ENCODE results near the gene RAPGEF2.
"Not testable (repeated sequence)": the region's sequence is repeated elsewhere in the genome, so short reads cannot be mapped to it uniquely, and the experiment has no call there.

The RAPGEF2 gene

GRCh38 chr4:159379064-159379463 lies 276.2 kb downstream of the RAPGEF2 start:
- not testable (repeated sequence) for DNase-seq

- DNase-seq, result no peak
These were observed 277.0 kb downstream of the RAPGEF2 start for GRCh38 chr4:159379836-159380235.

- DNase-seq, result peak in 1 of 2 experiments; percentile 29
These were observed 280.1 kb downstream of the RAPGEF2 start for GRCh38 chr4:159382856-159383561.

DNA sequence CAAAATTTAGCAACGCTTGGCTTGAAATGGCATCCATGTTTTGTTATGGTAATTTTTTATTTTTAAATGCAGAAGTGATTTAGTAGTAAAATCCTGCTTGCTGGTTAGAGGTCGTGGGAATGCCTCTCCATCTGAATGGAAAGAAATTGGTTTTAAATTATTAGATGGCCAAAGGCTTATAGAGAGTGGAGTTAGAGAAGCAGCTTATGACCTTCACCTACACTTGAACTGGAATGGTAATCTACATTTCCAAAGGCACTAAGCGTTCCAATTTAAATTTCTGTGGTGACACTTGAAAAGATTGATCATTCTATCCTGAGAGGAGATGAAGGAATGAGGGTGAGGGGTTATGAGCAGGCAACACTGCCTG lies 280.7 kb downstream of the RAPGEF2 start:
- DNase-seq, result no peak

- DNase-seq, result no peak
These were observed 281.1 kb downstream of the RAPGEF2 start for GRCh38 chr4:159384017-159384416.

DNA sequence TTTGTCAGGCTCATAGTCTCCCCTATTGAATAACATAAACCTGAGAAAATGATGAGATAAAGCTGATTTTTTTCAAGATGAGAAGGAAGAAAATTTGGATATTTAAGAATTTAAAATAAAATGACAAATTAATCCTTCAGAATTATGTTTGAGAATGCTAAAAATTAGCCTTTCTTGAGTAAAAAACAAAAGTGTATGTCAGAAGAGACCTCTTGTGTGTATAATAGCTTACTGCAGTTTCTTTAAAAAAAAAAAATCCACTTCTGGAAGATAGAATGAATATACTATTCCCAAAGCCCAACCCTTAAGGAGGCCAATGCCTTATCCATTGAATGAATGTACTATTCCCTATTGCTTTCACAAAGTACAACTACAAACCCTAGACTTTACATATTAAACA lies 281.8 kb downstream of the RAPGEF2 start:
- DNase-seq, result no peak

GRCh38 chr4:159386620-159387019 lies 283.7 kb downstream of the RAPGEF2 start:
- DNase-seq, result no peak

- DNase-seq, result no peak
These were observed 286.9 kb downstream of the RAPGEF2 start for GRCh38 chr4:159389756-159390155.

GRCh38 chr4:159390648-159391047 lies 287.8 kb downstream of the RAPGEF2 start:
- DNase-seq, result peak; percentile 56 to 76

- DNase-seq, result no peak
These were observed 292.8 kb downstream of the RAPGEF2 start for GRCh38 chr4:159395693-159396092.

DNA sequence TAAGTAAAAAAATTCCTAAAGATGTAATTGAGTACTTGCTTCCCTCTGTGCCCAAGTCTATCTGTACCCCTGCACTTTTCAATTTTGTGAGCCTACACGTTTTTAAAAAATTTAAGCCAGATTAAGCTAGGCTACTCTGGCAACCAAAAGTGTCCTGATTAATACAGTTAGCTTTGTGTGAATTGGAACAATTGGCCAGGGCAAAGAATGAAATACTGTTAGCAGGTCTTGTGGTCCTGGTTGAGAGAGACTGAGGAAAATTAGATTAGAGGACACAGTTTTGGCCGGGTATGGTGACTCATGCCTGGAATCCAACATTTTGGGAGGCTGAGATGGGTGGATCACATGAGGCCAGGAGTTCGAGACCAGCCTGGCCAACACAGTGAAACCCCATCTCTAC lies 293.3 kb downstream of the RAPGEF2 start:
- DNase-seq, result no peak

- no peak for DNase-seq
These were observed 295.4 kb downstream of the RAPGEF2 start for GRCh38 chr4:159398236-159398638.

GRCh38 chr4:159400558-159401225 lies 297.8 kb downstream of the RAPGEF2 start:
- DNase-seq, result no peak

DNA sequence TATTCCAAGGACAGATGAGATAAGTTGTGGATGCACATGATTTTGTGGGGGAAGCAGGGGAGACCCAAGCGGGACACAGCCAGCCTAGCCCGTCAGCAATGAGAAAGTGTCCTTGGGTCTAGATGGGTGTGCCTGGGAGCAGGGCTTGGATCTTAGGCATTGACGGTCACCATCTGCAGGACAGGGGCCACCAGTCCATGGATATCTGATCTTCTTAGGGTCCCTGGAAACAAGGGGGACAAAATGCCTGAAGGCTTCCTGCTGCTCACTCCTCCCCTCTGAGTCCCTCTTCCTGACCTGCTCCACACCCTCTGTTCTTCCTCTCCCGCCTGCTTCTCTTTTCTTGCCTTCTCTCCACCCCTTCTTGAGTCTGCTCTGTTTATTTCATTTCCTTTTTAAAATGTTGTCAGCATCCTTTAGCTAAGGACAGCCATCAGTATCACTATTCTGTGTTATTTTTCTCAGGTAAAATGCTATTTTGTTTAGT lies 298.4 kb downstream of the RAPGEF2 start:
- no peak for DNase-seq

GRCh38 chr4:159401791-159402380 lies 299.0 kb downstream of the RAPGEF2 start:
- DNase-seq, result peak; percentile 1 to 79
